ENCODE data around the gene MRPS23.

Gene MRPS23

GRCh38 chr17:57834146-57834741, 15.6 kb downstream of the MRPS23 start:
- DNase-seq = peak; percentile 7

DNA sequence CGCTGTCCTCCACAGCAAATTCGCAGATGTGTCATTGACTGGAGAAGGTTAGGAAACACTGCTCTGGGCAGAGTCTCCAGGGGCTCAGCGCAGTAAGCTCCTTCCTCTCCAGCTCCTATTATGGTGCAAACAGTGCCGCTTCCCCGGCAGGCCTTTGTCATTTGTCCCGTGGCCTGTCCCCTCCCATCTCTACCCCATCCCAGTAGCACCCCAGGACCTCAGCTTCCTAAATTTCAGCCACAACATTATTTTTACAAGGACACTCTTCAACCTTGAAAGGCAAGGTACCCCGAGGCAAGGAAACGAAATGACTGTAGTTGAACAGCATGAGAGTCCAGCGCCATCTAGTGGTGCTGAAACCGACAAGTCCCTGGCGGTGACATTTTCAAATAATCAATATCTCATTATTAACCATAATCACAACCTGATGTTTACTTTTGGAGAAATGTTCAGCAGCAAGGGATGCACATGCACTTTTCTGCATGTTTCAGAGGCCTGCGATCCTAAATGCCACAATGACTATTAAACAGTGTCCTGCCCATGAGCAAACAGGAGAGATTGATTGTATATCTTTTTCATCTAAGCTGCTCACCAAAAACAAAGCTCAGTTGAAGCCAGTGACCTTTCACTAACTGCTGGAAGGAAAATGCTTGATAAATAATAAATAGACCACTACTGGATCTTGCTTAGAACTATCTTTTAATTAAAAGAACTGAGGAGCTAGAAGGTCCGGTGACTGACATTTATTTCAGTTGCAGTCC, 16.5 kb downstream of the MRPS23 start:
- peak; percentile 39 for DNase-seq

- no peak for DNase-seq
These were observed 17.3 kb downstream of the MRPS23 start for GRCh38 chr17:57832314-57833178.

- DNase-seq = no peak
These were observed 19.0 kb downstream of the MRPS23 start for GRCh38 chr17:57830880-57831279.

- DNase-seq = no peak
These were observed 26.1 kb downstream of the MRPS23 start for GRCh38 chr17:57823469-57824401.

DNA sequence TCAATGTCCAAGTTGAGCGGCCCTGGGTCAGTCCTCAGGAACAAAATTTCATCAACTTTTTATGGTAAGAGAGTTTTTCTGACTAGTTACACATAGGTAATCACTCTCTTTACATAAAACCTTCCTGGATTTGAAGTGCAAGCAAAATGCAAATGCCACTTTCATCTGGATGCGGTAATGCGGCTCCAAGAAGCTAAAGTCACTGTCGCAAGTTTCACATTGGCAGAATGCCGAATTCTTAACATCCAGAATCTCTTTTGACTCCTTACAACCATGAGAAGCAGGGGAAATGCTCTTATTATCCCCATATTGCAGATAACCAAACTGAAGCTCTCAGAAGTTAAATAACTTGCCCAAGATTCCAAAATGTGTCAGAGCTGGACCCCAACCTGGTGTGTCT, 30.0 kb downstream of the MRPS23 start:
- DNase-seq = no peak

GRCh38 chr17:57819285-57819684, 30.6 kb downstream of the MRPS23 start:
- no peak for DNase-seq

GRCh38 chr17:57818066-57818465, 31.8 kb downstream of the MRPS23 start:
- DNase-seq = no peak

DNA sequence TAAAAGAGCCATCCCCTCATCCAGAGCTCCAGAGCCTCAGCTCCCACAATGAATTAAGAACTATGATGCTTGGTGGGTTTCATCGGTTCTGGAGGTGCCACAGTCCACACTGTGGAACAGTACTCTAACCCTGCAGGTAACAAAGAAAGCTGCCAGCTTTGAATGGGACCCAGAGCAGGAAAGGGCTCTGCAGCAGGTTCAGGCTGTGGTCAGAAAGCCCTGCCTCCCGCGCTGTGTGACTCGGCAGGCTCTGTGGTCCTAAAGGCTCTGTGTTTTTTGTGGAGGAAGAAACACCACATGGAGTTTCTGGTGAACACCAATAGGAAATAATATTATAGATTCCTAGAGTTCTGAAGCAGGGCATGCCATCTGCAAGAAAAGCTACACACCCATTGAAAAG, 32.5 kb downstream of the MRPS23 start:
- DNase-seq = no peak

DNA sequence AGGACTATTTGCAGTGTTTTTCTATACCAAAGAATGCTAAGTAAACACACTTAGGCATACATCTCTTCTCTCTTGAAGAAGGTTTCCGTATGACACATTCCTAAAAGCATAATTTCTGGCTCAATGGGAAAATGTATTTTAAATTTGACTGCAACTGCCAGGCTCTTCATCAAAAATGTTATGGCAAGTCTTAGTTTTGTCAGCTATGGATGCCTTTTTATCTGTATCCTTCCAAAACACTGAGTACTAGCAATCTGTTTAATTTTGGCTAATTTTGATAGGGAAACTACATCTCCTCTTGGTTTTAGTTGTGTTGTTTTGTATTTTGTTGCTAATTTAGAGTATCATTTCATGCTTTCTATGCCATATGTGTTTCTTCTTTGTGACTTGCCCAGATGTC, 35.4 kb downstream of the MRPS23 start:
- no peak for DNase-seq

DNA sequence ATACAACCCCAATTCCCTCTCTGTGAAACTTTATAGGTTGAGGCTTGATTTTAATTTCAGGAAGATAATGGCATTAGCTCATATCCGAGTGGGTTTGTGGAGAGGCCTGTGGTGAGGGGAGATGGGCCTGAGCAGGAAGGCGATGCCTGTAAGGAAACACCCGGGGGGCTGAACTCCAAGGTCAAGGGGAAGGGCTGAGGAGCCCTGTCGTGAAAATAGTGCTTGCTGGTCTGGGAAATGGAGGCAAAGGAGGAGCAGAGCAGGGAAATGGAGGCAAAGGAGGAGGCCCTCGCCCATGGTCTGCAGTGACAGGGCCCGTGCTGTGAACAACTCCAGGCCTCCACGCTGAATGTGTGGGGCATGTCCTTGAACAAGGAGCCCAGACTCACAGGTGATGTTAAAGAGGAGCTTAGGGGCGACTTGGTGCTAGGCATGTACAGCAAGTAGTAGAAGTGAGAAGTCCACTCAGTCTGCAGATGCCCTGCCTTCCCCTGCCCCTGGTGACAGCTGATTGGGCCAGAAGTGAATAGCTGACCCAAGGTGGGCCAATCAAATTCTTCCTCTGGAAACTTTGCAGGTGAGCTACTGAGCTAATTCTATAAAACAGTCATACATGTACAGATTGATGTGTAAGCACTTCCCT, 38.1 kb downstream of the MRPS23 start:
- no peak for DNase-seq

DNA sequence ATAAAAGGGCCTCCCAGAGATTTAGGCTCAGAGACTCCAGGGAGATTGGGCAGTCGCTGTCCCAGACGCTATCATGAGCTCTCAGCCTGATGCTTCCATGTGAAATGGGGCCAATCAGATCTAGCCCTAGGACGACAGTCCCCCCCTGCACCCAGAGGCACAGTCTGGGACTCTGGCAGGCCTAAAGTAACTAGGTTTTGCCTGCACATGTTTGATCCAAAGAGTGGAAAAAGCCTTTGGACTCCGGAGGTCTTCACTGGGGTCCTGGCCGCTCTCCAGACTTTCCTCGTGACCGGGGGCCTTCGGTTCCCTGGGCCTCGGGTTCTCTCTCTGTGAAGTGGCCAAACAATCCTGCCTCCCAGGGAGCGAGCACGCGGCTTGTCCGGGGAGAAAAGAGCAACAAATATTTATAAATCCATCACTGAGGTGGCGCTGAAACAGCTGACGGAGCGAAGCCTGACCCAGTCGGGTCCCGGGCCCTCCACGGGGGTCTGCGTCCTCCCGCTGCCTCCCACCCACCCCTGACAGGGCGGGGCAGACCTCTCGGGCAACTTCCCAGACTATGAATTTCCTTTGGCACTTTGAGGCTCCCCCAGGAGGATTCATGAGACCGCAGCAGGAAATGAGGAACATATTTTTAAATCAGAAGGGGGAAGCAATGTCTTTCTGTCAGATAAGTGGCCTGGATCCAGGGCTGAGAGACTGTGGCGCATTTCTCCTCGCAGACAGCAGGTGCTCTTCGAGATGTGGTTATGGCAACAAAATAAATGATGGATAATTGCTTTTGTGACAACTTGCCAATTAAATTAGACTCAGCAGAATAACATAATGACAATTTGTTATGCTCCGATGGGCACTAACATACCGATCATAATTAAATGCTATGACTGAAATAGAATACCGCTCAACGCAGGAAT, 38.9 kb downstream of the MRPS23 start:
- DNase-seq = no peak

- no peak for DNase-seq
These were observed 40.0 kb downstream of the MRPS23 start for GRCh38 chr17:57809879-57810278.

DNA sequence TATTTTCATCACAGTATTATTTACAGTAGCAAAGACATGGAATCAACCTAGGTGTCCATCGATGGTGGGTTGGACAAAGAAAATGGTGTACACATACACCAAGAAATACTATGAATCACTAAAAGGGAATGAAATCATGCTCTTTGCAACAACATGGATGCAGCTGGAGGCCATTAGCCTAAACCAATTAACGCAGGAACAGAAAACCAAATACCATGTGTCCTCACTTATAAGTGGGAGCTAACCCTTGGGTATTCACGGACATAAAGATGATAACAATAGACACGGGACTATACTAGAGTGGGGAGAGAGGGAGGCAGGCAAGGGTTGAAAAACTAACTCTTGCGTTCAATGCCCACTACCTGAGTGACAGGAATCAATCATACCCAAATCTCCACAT, 41.0 kb downstream of the MRPS23 start:
- DNase-seq = no peak

DNA sequence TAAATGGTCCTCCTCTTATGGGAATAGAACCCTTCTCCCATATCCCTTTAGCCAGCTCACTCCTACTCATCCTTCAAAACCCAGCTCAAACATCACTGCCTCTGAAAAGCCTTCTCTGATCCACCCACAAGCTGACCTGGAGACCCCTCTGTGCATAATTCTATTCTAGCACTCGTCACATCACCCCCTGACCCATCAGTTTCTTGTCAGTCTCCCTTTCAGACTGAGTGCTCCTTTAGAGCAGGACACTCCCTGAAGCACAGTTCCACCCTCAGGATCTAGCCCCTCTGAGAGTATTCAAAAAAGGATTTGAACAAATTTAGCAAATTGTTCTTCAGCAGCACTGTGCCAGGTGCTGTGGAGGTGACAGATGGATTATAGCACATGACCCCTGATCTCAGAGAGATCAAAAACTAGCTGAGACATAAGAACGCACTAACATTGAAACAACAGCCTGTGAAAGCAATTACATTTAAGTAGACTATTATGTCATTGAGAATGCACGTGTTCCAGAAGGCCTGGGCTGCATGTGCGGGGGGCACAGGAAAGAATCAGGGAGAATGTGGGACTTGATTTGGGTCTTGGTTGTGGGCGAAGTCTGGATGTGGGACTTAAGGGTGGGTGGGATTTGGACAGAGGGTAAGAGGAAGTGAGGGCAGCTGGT, 43.5 kb downstream of the MRPS23 start:
- DNase-seq = no peak

DNA sequence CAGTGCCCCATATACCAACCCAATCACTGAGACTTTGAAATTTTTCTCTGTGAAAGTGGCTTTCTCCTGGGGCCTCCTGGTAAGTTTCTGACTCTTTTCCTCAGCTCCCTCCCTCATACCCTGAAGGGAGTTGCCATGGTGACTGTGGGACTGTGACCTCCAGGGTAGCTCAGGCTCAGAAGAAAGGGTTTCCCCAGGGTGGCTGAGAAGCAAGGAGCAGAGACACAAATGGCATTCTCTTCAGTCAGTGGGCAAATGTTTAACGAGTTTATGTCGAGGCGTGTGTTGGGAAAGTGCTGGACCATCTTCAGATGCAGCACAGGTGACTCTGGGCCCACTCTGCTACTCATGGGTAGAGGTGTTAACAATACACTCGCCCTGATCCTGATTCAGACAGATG, 46.8 kb downstream of the MRPS23 start:
- no peak for DNase-seq

- no peak for DNase-seq
These were observed 48.7 kb downstream of the MRPS23 start for GRCh38 chr17:57801044-57801711.

- no peak for DNase-seq
These were observed 55.0 kb downstream of the MRPS23 start for GRCh38 chr17:57794841-57795240.

DNA sequence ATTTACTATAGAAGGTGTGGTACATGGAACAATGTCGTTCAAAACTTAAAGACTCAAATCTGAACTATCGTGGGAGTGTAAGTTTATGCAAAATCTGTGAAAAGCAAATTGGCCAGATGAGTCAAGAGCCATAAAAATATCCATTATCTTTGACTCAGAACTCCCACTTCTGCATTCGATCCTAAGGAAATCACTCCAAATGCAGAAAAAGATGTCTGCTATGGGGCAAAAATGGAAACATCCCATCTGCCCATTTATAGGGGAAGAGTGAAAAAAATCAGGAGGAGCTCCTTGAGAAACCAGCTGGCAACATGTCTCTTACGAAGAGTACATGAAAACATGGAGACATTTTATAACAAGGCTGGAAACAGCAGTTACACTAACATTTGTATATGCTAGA, 61.1 kb downstream of the MRPS23 start:
- no peak for DNase-seq

- DNase-seq = no peak
These were observed 64.8 kb downstream of the MRPS23 start for GRCh38 chr17:57785022-57785421.

Measured in GOT3 (cell line).